Panc1 (cell line): ENCODE data around the gene POLR2C. TPM values are rescaled to one million over a fixed set of nuclear protein-coding genes. Genes with fewer than 3 reads are reported as not detected.

Experiments
- ATAC-seq: fragments of 200-7000 bp; cut with Tn5 transposase; 2 replicates; pipeline ENCODE4 v1.9.1; 2020; ENCODE audit warnings: mild to moderate bottlenecking, moderate library complexity
- BruUV-seq: library from RNA; stranded (reverse); fragments of 400-500 nt; replicated peaks from 2 replicates; lab custom pipeline; 2021; lab: Mats Ljungman, UMichigan
- CTCF ChIA-PET: fragments of 300-600 bp; sonication (Branson Sonifier 250); formaldehyde crosslinking; loops from one replicate; lab custom pipeline; 2022; ENCODE audit warnings: antibody characterized with exemption; lab: Charles Lee
- POLR2A ChIA-PET: fragments of 300-600 bp; sonication (Branson Sonifier 250); formaldehyde crosslinking; loops from one replicate; lab custom pipeline; 2022; ENCODE audit warnings: antibody characterized with exemption; lab: Charles Lee
- DNase-seq: peaks from one replicate; pipeline ENCODE4 v3.0.0-alpha.2; 2010; ENCODE audit warnings: low read depth, low spot score
- H3K27ac ChIP-seq: 2 replicates; pipeline ENCODE4 v1.5.1; 2011; ENCODE audit warnings: mild to moderate bottlenecking, low read length, inconsistent platforms
- H3K27me3 ChIP-seq: fragments of 200-500 bp; sonication (Bioruptor generic); 2 replicates; pipeline ENCODE4 v1.6.0; 2014; ENCODE audit warnings: low read length, inconsistent platforms; ENCODE audit not compliant: control insufficient read depth, insufficient read depth
- H3K36me3 ChIP-seq: fragments of 200-500 bp; sonication (Bioruptor generic); 2 replicates; pipeline ENCODE4 v1.5.1; 2014; ENCODE audit warnings: inconsistent platforms, mild to moderate bottlenecking, low read length, moderate library complexity; ENCODE audit not compliant: control insufficient read depth, insufficient read depth
- H3K4me1 ChIP-seq: 2 replicates; pipeline ENCODE4 v1.5.1; 2011; ENCODE audit warnings: inconsistent platforms, mild to moderate bottlenecking, low read length, moderate library complexity; ENCODE audit not compliant: control insufficient read depth, insufficient read depth
- H3K4me3 ChIP-seq, 2 experiments: 2 replicates each; pipeline ENCODE4 v1.5.1; 2011 to 2012; ENCODE audit warnings: low read depth in 2 of 2, low read length in 2 of 2, mild to moderate bottlenecking in 2 of 2, inconsistent platforms in 1 of 2, moderate library complexity in 1 of 2
- H3K9me3 ChIP-seq: fragments of 200-500 bp; sonication (Bioruptor generic); 2 replicates; pipeline ENCODE4 v1.5.1; 2014; ENCODE audit warnings: low read depth, mild to moderate bottlenecking, inconsistent platforms, low read length, moderate library complexity; ENCODE audit not compliant: control insufficient read depth, insufficient read depth
- CTCF ChIP-seq: fragments of 450-650 bp; IDR thresholded peaks from 2 replicates; pipeline ENCODE4 v1.5.1; 2017; ENCODE audit warnings: mild to moderate bottlenecking
- POLR2AphosphoS5 ChIP-seq: IDR thresholded peaks from 2 replicates; pipeline ENCODE4 v1.6.1; 2012; ENCODE audit warnings: mild to moderate bottlenecking, low read depth, low read length, moderate library complexity
- REST ChIP-seq, 2 experiments: IDR thresholded peaks; 2 replicates each; pipeline ENCODE4 v1.6.1; 2011 to 2012; ENCODE audit warnings: low read depth in 2 of 2, control low read depth in 1 of 2, low read length in 1 of 2, mild to moderate bottlenecking in 1 of 2, moderate library complexity in 1 of 2; ENCODE audit not compliant: insufficient read depth in 1 of 2
- SIN3A ChIP-seq: IDR thresholded peaks from 2 replicates; pipeline ENCODE4 v1.6.1; 2012; ENCODE audit warnings: low read depth, mild to moderate bottlenecking, low read length, moderate library complexity, borderline replicate concordance; ENCODE audit not compliant: insufficient read depth
- TCF7L2 ChIP-seq: IDR thresholded peaks from 2 replicates; pipeline ENCODE4 v1.6.1; 2011; ENCODE audit warnings: mild to moderate bottlenecking, low read depth, low read length, inconsistent platforms
- in situ Hi-C: cut with HindIII; loops from 2 replicates; pipeline ENCODE4 v1.10.0; 2016; ENCODE audit warnings: low sequenced_read_pairs, low pct_unique_long_range_greater_than_20kb
- intact Hi-C: fragments of 100-400 bp; cut with micrococcal nuclease; formaldehyde crosslinking; loops from one replicate; pipeline ENCODE4 v1.10.0; 2022; ENCODE audit not compliant: unreplicated experiment
- total RNA-seq: library from RNA; stranded (reverse); gene quantifications from one replicate; pipeline ENCODE4 v1.2.1, GENCODE V29; 2021; ENCODE audit not compliant: unreplicated experiment

POLR2C gene
- total RNA-seq, 1 experiment from 2014 or later = 53.9 TPM

GRCh38 chr16:57470711-57471110, 8.2 kb downstream of the POLR2C start:
- no TSS peak for BruUV-seq
- ATAC-seq = no peak

GRCh38 chr16:57471209-57471608, 8.7 kb downstream of the POLR2C start:
- Histone ChIP-seq H3K27ac (no peak overlapping the region), H3K4me3 (no peak overlapping the region), H3K4me1 (peaks cover 7% of the 10 kb centered on the region; the same call in 1 of the 2 replicates), H3K36me3 (peaks cover 2% of the 10 kb centered on the region), H3K9me3 (no peaks in the 10 kb centered on the region), H3K27me3 (no peaks in the 10 kb centered on the region)
- ChIA-PET POLR2A (no interaction called here), CTCF (no interaction called here)
- DNase-seq (no peak), ATAC-seq (no peak)
- TF ChIP-seq REST (IDR thresholded peaks at IDR 0.05; ENCODE audit: insufficient read depth in 1 of 2, low read depth in 2 of 2, low read length in 1 of 2) (no peak), SIN3A (no peak), TCF7L2 (no peak), POLR2AphosphoS5 (no peak), CTCF (no peak)
- BruUV-seq = no TSS peak
- in situ Hi-C loops (no loop called here), intact Hi-C loops (no loop called here)

More at GRCh38 chr16:57470711-57471110, 8.2 kb downstream of the POLR2C start:
- H3K4me3 ChIP-seq = no peak overlapping the region
- in situ Hi-C loops = no loop called here
- intact Hi-C loops = no loop called here
- peaks cover 7% of the 10 kb centered on the region; the same call in 1 of the 2 replicates for H3K4me1 ChIP-seq
- TF ChIP-seq REST (IDR thresholded peaks at IDR 0.05; ENCODE audit: insufficient read depth in 1 of 2, low read depth in 2 of 2, low read length in 1 of 2) (no peak), TCF7L2 (no peak), SIN3A (no peak), CTCF (no peak), POLR2AphosphoS5 (no peak)
- CTCF ChIA-PET = no interaction called here
- H3K27ac ChIP-seq = no peak overlapping the region
- peaks cover 2% of the 10 kb centered on the region for H3K36me3 ChIP-seq
- POLR2A ChIA-PET = no interaction called here
- H3K9me3 ChIP-seq = no peaks in the 10 kb centered on the region
- DNase-seq = no peak
- no peaks in the 10 kb centered on the region for H3K27me3 ChIP-seq
